Measurements from ENCODE around the gene TMEFF2. TPM values are rescaled to one million over a fixed set of nuclear protein-coding genes. Genes with fewer than 3 reads are reported as not detected.
"Not testable (repeated sequence)": the region's sequence is repeated elsewhere in the genome, so short reads cannot be mapped to it uniquely, and the experiment has no call there.

TMEFF2 gene
- total RNA-seq, 2 experiments from 2014 or later = not detected

DNA sequence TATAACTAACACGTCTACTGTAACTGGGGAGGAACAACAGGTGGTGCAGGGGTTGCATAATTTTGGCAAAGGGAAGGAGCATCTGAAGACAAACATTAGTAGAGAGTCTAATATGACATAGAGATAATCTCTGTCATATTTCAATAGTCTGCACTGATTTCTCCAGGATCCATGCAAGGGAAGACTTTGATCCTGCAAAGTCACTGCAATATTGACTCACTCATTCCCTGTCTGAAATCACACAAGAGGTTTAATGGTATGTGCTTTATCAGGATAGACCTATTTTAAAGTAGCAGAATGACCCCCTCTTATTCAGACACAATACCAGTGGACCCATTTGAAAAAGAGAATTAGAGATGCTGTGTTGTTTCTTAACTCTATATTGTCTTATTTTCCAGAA is 249.1 kb downstream of the TMEFF2 start:
- POLR2A ChIA-PET = no interaction called here
- CTCF ChIA-PET = no interaction called here

- ChIA-PET CTCF (no interaction called here), POLR2A (no interaction called here)
Observed at GRCh38 chr2:191942739-191943103, 252.0 kb downstream of the TMEFF2 start.

- ChIA-PET POLR2A (no interaction called here), CTCF (no interaction called here)
Observed at GRCh38 chr2:191942090-191942738, 252.5 kb downstream of the TMEFF2 start.

DNA sequence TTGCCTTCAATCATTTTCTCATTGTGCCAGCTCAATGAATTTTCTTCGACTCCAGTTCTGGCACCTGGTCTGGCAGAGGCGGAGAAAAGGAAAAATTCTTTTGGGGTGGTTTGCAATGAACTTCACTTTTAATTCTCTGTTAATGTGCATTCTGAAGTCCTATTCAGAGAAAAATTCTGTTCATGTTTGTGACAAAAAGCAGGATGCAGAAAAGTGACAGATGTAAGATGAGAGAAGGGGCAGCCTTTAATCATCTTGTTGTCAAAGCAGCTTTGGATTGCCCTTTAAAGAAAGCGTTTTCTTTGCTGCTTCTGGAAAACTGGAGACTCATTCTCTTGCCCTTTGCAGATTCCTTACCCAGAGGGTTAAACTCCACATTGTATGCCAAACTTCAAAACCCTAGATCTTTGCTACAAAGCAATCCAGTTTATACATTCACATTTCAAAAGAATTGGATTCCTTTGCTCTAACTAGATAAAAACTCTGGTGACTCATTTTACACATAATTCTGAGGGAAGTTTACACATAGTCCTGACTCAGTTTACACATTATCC is 253.3 kb downstream of the TMEFF2 start:
- ChIA-PET POLR2A (no interaction called here), CTCF (no interaction called here)

DNA sequence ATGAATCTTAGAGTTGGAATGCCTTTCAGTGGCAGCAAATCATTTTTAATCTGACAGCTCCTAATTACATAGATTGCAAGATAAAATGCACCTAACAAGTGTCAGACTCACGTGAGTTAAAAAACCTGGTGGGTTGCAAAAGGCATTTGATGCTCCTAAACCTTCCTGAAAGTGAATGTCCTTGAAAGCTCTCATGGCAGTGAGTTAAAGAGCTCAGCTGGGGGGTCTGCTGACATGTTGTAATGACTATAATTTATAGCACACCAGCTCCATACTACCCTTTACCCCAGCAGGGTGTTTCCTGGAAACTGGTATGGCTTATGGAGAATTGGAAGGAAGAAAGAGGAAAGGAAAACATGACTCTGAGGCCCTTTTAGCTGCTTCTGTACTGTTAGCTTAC is 256.0 kb downstream of the TMEFF2 start:
- POLR2A ChIA-PET = interaction anchor here (0.6 kb wide), 1 partner anchor 1455 kb away, joined by 16 read pairs; no protein-coding TSS in a partner anchor
- CTCF ChIA-PET = interaction anchor here (0.6 kb wide), 1 partner anchor 358 kb away, joined by 3 read pairs; no protein-coding TSS in a partner anchor

- CTCF ChIA-PET = no interaction called here
Observed at GRCh38 chr2:191936882-191937405, 257.8 kb downstream of the TMEFF2 start.

DNA sequence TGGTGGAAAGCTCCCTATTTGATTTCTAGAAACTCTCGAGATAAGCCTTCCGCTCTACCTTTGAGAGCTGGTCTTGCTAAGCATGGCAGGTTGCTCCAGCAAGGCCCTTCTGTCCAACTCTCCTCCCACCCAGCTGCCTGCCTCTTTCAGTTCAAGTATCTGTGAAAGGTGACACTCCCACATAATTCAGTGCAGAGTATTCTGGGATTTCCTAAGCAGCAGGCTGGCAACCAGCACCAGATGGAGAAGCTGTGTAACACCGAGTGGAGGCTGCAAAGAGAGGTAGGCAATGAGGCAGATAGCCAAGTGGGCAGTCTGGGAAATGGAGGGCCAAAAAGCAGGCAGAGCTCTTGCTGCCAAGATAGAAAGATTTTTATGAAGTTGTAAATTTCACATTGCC is 259.5 kb downstream of the TMEFF2 start:
- ChIA-PET POLR2A (no interaction called here), CTCF (interaction anchor here (0.6 kb wide), 1 partner anchor 962 kb away, joined by 5 read pairs; no protein-coding TSS in a partner anchor)

More at GRCh38 chr2:191936882-191937405, 257.8 kb downstream of the TMEFF2 start:
- POLR2A ChIA-PET = no interaction called here

GRCh38 chr2:191933307-191934105 is 261.2 kb downstream of the TMEFF2 start:
- POLR2A ChIA-PET = no interaction called here
- CTCF ChIA-PET = no interaction called here

DNA sequence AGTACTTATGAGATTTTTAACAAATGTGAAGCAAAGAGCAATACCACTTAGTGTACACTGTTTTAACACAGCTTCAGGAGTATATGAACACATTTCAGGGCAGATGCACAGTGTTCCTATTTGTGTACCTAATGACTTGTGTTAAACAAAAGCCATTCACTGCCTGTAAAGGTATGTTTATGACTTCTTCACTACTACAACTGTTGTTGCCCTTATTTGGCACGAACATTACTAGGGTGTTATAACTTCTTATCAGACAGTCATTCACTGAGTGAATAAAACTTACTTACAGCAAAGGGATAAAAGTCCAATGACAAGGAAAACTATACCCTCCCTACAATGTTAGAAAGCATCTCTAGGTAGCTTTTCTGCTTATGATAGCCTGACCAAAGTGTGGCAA is 262.4 kb downstream of the TMEFF2 start:
- CTCF ChIA-PET = no interaction called here
- POLR2A ChIA-PET = no interaction called here

GRCh38 chr2:191931329-191931728 is 263.4 kb downstream of the TMEFF2 start:
- POLR2A ChIA-PET = no interaction called here
- CTCF ChIA-PET = no interaction called here

GRCh38 chr2:191930205-191930604 is 264.5 kb downstream of the TMEFF2 start:
- CTCF ChIA-PET = no interaction called here
- POLR2A ChIA-PET = interaction anchor here (0.6 kb wide), 1 partner anchor 37 kb away, joined by 3 read pairs; no protein-coding TSS in a partner anchor

- CTCF ChIA-PET = no interaction called here
- POLR2A ChIA-PET = no interaction called here
Observed at GRCh38 chr2:191929288-191929687, 265.4 kb downstream of the TMEFF2 start.

GRCh38 chr2:191927991-191928390 is 266.7 kb downstream of the TMEFF2 start:
- CTCF ChIA-PET = no interaction called here
- POLR2A ChIA-PET = no interaction called here

- POLR2A ChIA-PET = no interaction called here
- CTCF ChIA-PET = no interaction called here
Observed at GRCh38 chr2:191927319-191927867, 267.3 kb downstream of the TMEFF2 start.

- ChIA-PET POLR2A (no interaction called here), CTCF (no interaction called here)
Observed at GRCh38 chr2:191926671-191927070, 268.1 kb downstream of the TMEFF2 start.

GRCh38 chr2:191923652-191923997 is 271.1 kb downstream of the TMEFF2 start:
- ChIA-PET CTCF (no interaction called here), POLR2A (no interaction called here)

- POLR2A ChIA-PET = no interaction called here
- CTCF ChIA-PET = no interaction called here
Observed at GRCh38 chr2:191922736-191923651, 271.7 kb downstream of the TMEFF2 start.

DNA sequence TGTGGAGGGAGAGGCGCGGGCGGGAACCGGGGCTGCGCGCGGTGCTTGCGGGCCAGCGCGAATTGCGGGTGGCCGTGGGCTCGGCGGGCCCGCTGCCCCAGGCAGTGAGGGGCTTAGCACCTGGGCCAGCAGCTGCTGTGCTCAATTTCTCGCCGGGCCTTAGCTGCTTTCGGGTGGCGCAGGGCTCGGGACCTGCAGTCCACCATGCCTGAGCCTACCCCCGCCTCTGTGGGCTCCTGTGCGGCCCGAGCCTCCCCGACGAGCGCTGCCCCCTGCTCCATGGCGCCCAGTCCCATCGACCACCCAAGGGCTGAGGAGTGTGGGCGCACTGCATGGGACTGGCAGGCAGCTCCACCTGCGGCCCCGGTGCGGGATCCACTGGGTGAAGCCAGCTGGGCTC is 273.1 kb downstream of the TMEFF2 start:
- CTCF ChIA-PET, POLR2A ChIA-PET: not testable (repeated sequence)

DNA sequence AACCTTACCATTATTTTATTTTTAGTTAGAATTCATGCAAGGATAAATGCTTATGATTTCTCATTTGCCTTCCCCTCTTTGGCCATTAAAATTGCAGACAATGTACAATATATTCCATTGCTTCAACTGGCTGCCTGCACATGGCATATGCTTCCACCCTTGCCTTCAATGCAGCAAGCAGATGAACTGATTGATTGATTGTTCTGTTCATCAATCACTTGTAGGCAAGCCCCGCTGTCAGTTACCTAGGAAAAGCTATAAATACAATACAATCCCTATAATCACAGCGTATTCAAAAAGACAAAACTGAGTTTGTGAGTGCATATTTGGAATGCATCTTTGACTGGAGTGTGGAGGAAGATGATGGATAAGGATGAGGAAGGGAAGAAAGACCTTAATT is 274.2 kb downstream of the TMEFF2 start:
- ChIA-PET POLR2A (no interaction called here), CTCF (no interaction called here)

All from activated CD8-positive, alpha-beta memory T cell treated with anti-CD3 and anti-CD28 coated beads for 36 hours (primary cell).